ENCODE measurements around the gene HERPUD2. TPM values are rescaled to one million over a fixed set of nuclear protein-coding genes. Genes with fewer than 3 reads are reported as not detected.

Gene HERPUD2
- polyA plus RNA-seq, 1 donor (not counting 4 experiments of a cell fraction or from before 2014, with no cell fraction given) = 43.6 TPM

DNA sequence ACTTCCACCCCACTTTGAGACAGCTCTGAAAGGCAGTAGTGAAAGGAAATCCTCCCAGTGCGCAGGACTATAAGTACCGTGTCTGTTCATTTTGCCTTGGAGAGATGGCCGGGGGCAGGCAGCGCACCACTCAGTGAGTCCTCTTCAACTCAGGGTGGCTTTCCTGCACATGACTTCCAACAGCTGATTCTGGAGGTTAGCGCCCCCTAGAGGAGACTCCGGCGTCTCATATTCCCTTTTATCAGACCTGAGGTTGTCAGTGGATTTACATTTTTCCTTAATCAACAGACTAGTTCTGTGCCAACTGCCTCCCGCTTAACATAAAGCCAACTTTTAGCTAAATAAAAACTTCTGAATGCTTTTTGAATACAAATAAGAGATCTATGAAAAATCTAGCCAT, 101.0 kb downstream of the HERPUD2 start:
- FAIRE-seq = no peak
- dilution Hi-C loops (cut with MboI; ENCODE audit: extremely low pct_ligation_motif_present, low sequenced_read_pairs) = no loop called here
- H3K36me3 ChIP-seq (ENCODE audit: control insufficient read depth in 2 of 2, extremely low read depth in 1 of 2, insufficient read depth in 2 of 2, low read length in 2 of 2) = no peaks in the 10 kb centered on the region

GRCh38 chr7:35588647-35589046, 106.3 kb downstream of the HERPUD2 start:
- dilution Hi-C loops (cut with MboI; ENCODE audit: extremely low pct_ligation_motif_present, low sequenced_read_pairs) = no loop called here
- FAIRE-seq (no peak), DNase-seq (ENCODE audit: low read depth, low spot score) (no peak)
- Histone ChIP-seq H3K9ac (ENCODE audit: control insufficient read depth, extremely low read depth, insufficient read depth, low read length) (no peak overlapping the region), H3K4me2 (ENCODE audit: control insufficient read depth, extremely low read depth, insufficient read depth, low read depth, low read length) (no peak overlapping the region), H3K4me3 (ENCODE audit: control insufficient read depth in 2 of 3, extremely low read depth in 1 of 3, insufficient read depth in 2 of 3, low read depth in 1 of 3, low read length in 3 of 3) (no peak overlapping the region), H3K36me3 (ENCODE audit: control insufficient read depth in 2 of 2, extremely low read depth in 1 of 2, insufficient read depth in 2 of 2, low read length in 2 of 2) (no peaks in the 10 kb centered on the region), H2AFZ (ENCODE audit: control insufficient read depth, low read length) (no peak overlapping the region), H3K9me3 (ENCODE audit: control insufficient read depth, low read depth, low read length) (no peaks in the 10 kb centered on the region), H4K20me1 (ENCODE audit: control insufficient read depth, extremely low read depth, insufficient read depth, low read length) (no peaks in the 10 kb centered on the region), H3K27ac (ENCODE audit: control insufficient read depth, insufficient read depth, low read length) (no peak overlapping the region), H3K9me1 (ENCODE audit: control insufficient read depth, extremely low read depth, insufficient read depth, low read length) (no peaks in the 10 kb centered on the region), H3K79me2 (ENCODE audit: control insufficient read depth, insufficient read depth, low read length) (no peaks in the 10 kb centered on the region), H3K4me1 (ENCODE audit: control insufficient read depth, extremely low read depth, insufficient read depth, low read length) (no peaks in the 10 kb centered on the region), H3K27me3 (ENCODE audit: control insufficient read depth, extremely low read depth, insufficient read depth, low read length) (no peaks in the 10 kb centered on the region)
- TF ChIP-seq, protein P1, sequence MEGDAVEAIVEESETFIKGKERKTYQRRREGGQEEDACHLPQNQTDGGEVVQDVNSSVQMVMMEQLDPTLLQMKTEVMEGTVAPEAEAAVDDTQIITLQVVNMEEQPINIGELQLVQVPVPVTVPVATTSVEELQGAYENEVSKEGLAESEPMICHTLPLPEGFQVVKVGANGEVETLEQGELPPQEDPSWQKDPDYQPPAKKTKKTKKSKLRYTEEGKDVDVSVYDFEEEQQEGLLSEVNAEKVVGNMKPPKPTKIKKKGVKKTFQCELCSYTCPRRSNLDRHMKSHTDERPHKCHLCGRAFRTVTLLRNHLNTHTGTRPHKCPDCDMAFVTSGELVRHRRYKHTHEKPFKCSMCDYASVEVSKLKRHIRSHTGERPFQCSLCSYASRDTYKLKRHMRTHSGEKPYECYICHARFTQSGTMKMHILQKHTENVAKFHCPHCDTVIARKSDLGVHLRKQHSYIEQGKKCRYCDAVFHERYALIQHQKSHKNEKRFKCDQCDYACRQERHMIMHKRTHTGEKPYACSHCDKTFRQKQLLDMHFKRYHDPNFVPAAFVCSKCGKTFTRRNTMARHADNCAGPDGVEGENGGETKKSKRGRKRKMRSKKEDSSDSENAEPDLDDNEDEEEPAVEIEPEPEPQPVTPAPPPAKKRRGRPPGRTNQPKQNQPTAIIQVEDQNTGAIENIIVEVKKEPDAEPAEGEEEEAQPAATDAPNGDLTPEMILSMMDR (optimal IDR thresholded peaks at IDR 0.05 in 1 of 3, IDR thresholded peaks at IDR 0.05 in 1 of 3, conservative IDR thresholded peaks at IDR 0.05 in 1 of 3; ENCODE audit: extremely low read depth in 1 of 3, insufficient read depth in 2 of 3, low read length in 3 of 3) = no peak
- TF ChIP-seq EZH2 (IDR thresholded peaks at IDR 0.05; ENCODE audit: low read length) = no peak

More for the DNA sequence above, 101.0 kb downstream of the HERPUD2 start:
- TF ChIP-seq EZH2 (IDR thresholded peaks at IDR 0.05; ENCODE audit: low read length) = no peak
- TF ChIP-seq, protein P1 (optimal IDR thresholded peaks at IDR 0.05 in 1 of 3, IDR thresholded peaks at IDR 0.05 in 1 of 3, conservative IDR thresholded peaks at IDR 0.05 in 1 of 3; ENCODE audit: extremely low read depth in 1 of 3, insufficient read depth in 2 of 3, low read length in 3 of 3) = peak; percentile 31 to 40 (median 39)
- no peak overlapping the region for H3K4me2 ChIP-seq (ENCODE audit: control insufficient read depth, extremely low read depth, insufficient read depth, low read depth, low read length)
- H3K79me2 ChIP-seq (ENCODE audit: control insufficient read depth, insufficient read depth, low read length) = no peaks in the 10 kb centered on the region
- no peak overlapping the region for H3K27ac ChIP-seq (ENCODE audit: control insufficient read depth, insufficient read depth, low read length)
- no peak overlapping the region for H3K9ac ChIP-seq (ENCODE audit: control insufficient read depth, extremely low read depth, insufficient read depth, low read length)
- no peak overlapping the region for H3K4me3 ChIP-seq (ENCODE audit: control insufficient read depth in 2 of 3, extremely low read depth in 1 of 3, insufficient read depth in 2 of 3, low read depth in 1 of 3, low read length in 3 of 3)
- no peak for DNase-seq (ENCODE audit: low read depth, low spot score)
- no peaks in the 10 kb centered on the region for H3K4me1 ChIP-seq (ENCODE audit: control insufficient read depth, extremely low read depth, insufficient read depth, low read length)
- no peaks in the 10 kb centered on the region for H3K9me3 ChIP-seq (ENCODE audit: control insufficient read depth, low read depth, low read length)
- H3K9me1 ChIP-seq (ENCODE audit: control insufficient read depth, extremely low read depth, insufficient read depth, low read length) = no peaks in the 10 kb centered on the region
- H4K20me1 ChIP-seq (ENCODE audit: control insufficient read depth, extremely low read depth, insufficient read depth, low read length) = no peaks in the 10 kb centered on the region
- H2AFZ ChIP-seq (ENCODE audit: control insufficient read depth, low read length) = no peak overlapping the region
- H3K27me3 ChIP-seq (ENCODE audit: control insufficient read depth, extremely low read depth, insufficient read depth, low read length) = no peaks in the 10 kb centered on the region
